Mammary epithelial cell (primary cell): ENCODE results near the gene AP2A2.

Experiments
- EZH2 ChIP-seq: IDR thresholded peaks from 2 replicates; pipeline ENCODE4 v1.6.1; 2012; ENCODE audit warnings: low read length, inconsistent platforms, borderline replicate concordance
- TF ChIP-seq, protein P1 (sequence below), 2 donors: IDR thresholded peaks in 1 of 2; conservative IDR thresholded peaks in 1 of 2; 2 replicates each; pipeline ENCODE4 v1.5.1; 2011 to 2012; ENCODE audit warnings: inconsistent platforms in 2 of 2, low read length in 2 of 2, mild to moderate bottlenecking in 2 of 2, control low read depth in 1 of 2, low read depth in 1 of 2; ENCODE audit not compliant: insufficient read depth in 1 of 2; ENCODE audit errors: extremely low read depth in 1 of 2

DNA sequence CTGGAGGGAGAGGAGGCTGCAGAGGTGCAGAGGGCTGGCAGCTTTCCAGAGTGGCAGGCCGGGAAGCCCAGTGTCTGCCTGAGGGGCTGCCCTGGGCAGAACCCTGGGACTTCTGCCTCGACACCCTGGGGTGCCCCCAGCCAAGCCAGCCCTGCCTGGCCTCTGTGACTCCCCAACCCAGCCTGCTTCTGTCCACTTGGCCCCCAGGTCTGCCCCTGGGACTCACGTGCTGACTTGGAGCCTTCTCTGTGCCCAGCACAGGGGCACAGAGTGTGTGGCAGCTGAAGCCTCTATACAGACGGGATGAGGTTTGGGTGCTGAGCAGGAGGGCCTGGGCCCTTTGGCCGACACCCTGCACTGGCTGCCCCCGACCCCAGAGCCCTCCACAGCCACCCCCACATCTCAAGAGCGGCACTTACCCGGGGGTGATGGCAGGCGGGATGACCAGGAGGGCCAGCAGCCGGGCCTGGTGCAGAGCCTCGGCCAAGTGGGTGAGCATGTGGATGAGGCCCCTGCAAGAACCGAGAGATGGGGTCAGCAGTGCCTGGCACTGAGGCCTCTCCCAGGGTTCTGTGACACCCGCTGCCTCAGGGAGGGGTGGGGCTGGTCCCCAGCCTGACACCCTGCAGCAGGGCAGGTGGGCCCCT is 32.5 kb upstream of the AP2A2 start:
- TF ChIP-seq, protein P1, sequence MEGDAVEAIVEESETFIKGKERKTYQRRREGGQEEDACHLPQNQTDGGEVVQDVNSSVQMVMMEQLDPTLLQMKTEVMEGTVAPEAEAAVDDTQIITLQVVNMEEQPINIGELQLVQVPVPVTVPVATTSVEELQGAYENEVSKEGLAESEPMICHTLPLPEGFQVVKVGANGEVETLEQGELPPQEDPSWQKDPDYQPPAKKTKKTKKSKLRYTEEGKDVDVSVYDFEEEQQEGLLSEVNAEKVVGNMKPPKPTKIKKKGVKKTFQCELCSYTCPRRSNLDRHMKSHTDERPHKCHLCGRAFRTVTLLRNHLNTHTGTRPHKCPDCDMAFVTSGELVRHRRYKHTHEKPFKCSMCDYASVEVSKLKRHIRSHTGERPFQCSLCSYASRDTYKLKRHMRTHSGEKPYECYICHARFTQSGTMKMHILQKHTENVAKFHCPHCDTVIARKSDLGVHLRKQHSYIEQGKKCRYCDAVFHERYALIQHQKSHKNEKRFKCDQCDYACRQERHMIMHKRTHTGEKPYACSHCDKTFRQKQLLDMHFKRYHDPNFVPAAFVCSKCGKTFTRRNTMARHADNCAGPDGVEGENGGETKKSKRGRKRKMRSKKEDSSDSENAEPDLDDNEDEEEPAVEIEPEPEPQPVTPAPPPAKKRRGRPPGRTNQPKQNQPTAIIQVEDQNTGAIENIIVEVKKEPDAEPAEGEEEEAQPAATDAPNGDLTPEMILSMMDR (conservative IDR thresholded peaks at IDR 0.05 in 1 of 2, IDR thresholded peaks at IDR 0.05 in 1 of 2; ENCODE audit: extremely low read depth in 1 of 2, insufficient read depth in 1 of 2, low read depth in 1 of 2, low read length in 2 of 2), result no peak
- TF ChIP-seq EZH2, result no peak
